Common myeloid progenitor, CD34-positive (primary cell): ENCODE results near the gene MAPT.
A peak's percentile ranks its signal among the peaks of the same experiment; 100 is the strongest.

Source experiments
- CTCF ChIA-PET: fragments of 350-600 bp; sonication (Branson Sonifier 250); formaldehyde crosslinking; loops from one replicate; lab custom pipeline; 2021; ENCODE audit warnings: antibody characterized with exemption; lab: Charles Lee
- POLR2A ChIA-PET: fragments of 350-600 bp; sonication (Branson Sonifier 250); formaldehyde crosslinking; loops from one replicate; lab custom pipeline; 2021; ENCODE audit warnings: antibody characterized with exemption; lab: Charles Lee
- DNase-seq, 3 donors: peaks; one replicate each; pipeline versions ENCODE4 v3.0.0 to v3.0.0-alpha.2; 2013
- H3K27ac ChIP-seq, 2 experiments: 1 replicate in 1 of 2; 2 replicates in 1 of 2; pipeline ENCODE4 v1.7.0; 2013; ENCODE audit warnings: inconsistent platforms in 2 of 2, low read length in 2 of 2, mild to moderate bottlenecking in 2 of 2, low read depth in 1 of 2, moderate library complexity in 1 of 2; ENCODE audit not compliant: severe bottlenecking in 2 of 2, insufficient read depth in 1 of 2, poor library complexity in 1 of 2
- H3K27me3 ChIP-seq, 5 experiments: replicated peaks in 2 of 5; 1 replicate in 3 of 5; 2 replicates in 2 of 5; pipeline versions ENCODE4 v1.6.1 to v1.7.0; 2013; ENCODE audit warnings: low read length in 4 of 5, mild to moderate bottlenecking in 2 of 5, moderate library complexity in 2 of 5, inconsistent platforms in 1 of 5; ENCODE audit not compliant: insufficient read depth in 5 of 5, control insufficient read depth in 4 of 5
- H3K36me3 ChIP-seq, 4 experiments: 1 replicate in 2 of 4; 2 replicates in 2 of 4; pipeline versions ENCODE4 v1.6.1 to v1.7.0; 2013; ENCODE audit warnings: low read length in 3 of 4, control low read depth in 1 of 4, mild to moderate bottlenecking in 1 of 4; ENCODE audit not compliant: control insufficient read depth in 4 of 4, insufficient read depth in 4 of 4
- H3K4me1 ChIP-seq, 4 experiments: 1 replicate in 3 of 4; 2 replicates in 1 of 4; pipeline versions ENCODE4 v1.6.1 to v1.7.1; 2013; ENCODE audit warnings: low read length in 3 of 4, mild to moderate bottlenecking in 3 of 4, control low read depth in 1 of 4, inconsistent platforms in 1 of 4, moderate library complexity in 1 of 4; ENCODE audit not compliant: control insufficient read depth in 4 of 4, insufficient read depth in 4 of 4; ENCODE audit errors: control extremely low read depth in 1 of 4
- H3K4me3 ChIP-seq, 7 experiments: 1 replicate in 4 of 7; 2 replicates in 3 of 7; pipeline versions ENCODE4 v1.5.1 to v1.7.0; 2013; ENCODE audit warnings: mild to moderate bottlenecking in 7 of 7, low read length in 6 of 7, moderate library complexity in 6 of 7, inconsistent platforms in 2 of 7, low read depth in 2 of 7, control low read depth in 1 of 7; ENCODE audit not compliant: insufficient read depth in 4 of 7, control insufficient read depth in 1 of 7; ENCODE audit errors: extremely low read depth in 1 of 7
- H3K9me3 ChIP-seq, 5 experiments: 1 replicate in 4 of 5; 2 replicates in 1 of 5; pipeline versions ENCODE4 v1.6.1 to v1.7.1; 2013; ENCODE audit warnings: low read length in 4 of 5, mild to moderate bottlenecking in 2 of 5, inconsistent platforms in 1 of 5, low read depth in 1 of 5, moderate library complexity in 1 of 5; ENCODE audit not compliant: control insufficient read depth in 4 of 5, insufficient read depth in 2 of 5; ENCODE audit errors: control extremely low read depth in 1 of 5
- WGBS: methylation state at CpG from one replicate; pipeline ENCODE4 v1.1.5; 2013; ENCODE audit not compliant: insufficient coverage; 5-methylcytosine and 5-hydroxymethylcytosine counted together

The MAPT gene

DNA sequence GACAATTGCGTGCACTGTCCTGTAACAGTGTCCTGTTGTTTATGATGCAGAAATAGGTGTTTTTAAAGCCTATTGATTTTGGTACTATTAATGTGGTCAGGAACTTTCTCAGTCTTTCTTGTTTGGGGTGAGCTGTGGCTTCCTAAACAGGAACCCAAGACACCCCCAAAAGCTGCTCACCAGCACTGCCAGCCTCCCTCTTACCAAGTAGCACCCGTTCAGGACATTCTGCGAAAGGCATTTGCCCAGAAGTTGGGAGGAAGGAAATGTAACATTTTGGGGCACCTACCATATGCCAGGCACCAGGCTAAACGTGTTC is 83.1 kb downstream of the MAPT start:
- H3K4me1 ChIP-seq, result no peaks in the 10 kb centered on the region
- H3K27me3 ChIP-seq, result peaks cover 0 to 6% (median 0%) of the 10 kb centered on the region in 5 experiments
- POLR2A ChIA-PET, result no interaction called here
- H3K27ac ChIP-seq, result peak overlapping the region in 1 of 2 experiments; percentile 15
- CTCF ChIA-PET, result interaction anchor here (1.4 kb wide), 1 partner anchor 9 kb away, joined by 3 read pairs; no protein-coding TSS in a partner anchor
- no peak for DNase-seq
- H3K9me3 ChIP-seq, result peaks cover 0 to under 1% (median 0%) of the 10 kb centered on the region in 5 experiments
- WGBS, result 90% methylated on average over 2 of the region's 4 CpGs
- no peaks in the 10 kb centered on the region for H3K36me3 ChIP-seq
- no peak overlapping the region for H3K4me3 ChIP-seq

DNA sequence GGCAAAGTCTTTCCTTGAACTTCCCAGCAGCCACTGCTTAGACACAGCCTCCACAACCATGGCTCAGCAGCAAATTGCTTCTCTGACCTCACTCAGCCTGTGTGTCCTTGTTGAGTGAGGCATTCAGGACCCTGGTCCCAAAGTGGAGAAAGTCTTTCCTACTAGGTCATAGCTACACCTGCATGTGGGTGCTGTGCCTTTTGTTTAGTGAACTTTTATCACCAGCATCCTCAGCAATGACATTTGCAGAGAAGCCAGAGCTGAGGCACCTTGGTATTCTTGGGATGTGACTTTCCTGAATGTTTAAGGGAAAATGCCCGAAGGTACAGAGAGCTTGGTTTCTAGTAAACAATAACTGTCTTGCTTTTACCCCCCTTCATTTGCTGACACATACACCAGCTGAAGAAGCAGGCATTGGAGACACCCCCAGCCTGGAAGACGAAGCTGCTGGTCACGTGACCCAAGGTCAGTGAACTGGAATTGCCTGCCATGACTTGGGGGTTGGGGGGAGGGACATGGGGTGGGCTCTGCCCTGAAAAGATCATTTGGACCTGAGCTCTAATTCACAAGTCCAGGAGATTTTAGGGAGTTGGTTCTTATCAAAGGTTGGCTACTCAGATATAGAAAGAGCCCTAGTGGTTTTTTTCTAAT is 83.7 kb downstream of the MAPT start:
- Histone ChIP-seq H3K4me1 (no peaks in the 10 kb centered on the region), H3K27ac (no peak overlapping the region), H3K9me3 (no peaks in the 10 kb centered on the region), H3K36me3 (no peaks in the 10 kb centered on the region), H3K4me3 (no peak overlapping the region), H3K27me3 (peaks cover 0 to 6% (median 0%) of the 10 kb centered on the region in 5 experiments)
- POLR2A ChIA-PET, result interaction anchor here (0.5 kb wide), 1 partner anchor 74 kb away, joined by 3 read pairs; no protein-coding TSS in a partner anchor
- 100% methylated on average over 1 of the region's 3 CpGs for WGBS
- no peak for DNase-seq
- CTCF ChIA-PET, result no interaction called here

- H3K36me3 ChIP-seq, result no peaks in the 10 kb centered on the region
- POLR2A ChIA-PET, result no interaction called here
- H3K9me3 ChIP-seq, result no peaks in the 10 kb centered on the region
- no peaks in the 10 kb centered on the region for H3K4me1 ChIP-seq
- H3K4me3 ChIP-seq, result no peak overlapping the region
- no peak for DNase-seq
- CTCF ChIA-PET, result interaction anchor here (1.3 kb wide), 1 partner anchor 16 kb away, joined by 3 read pairs; no protein-coding TSS in a partner anchor
- peaks cover 0 to 6% (median 0%) of the 10 kb centered on the region in 5 experiments for H3K27me3 ChIP-seq
- WGBS, result 62% methylated on average over 2 of the region's 2 CpGs
- no peak overlapping the region for H3K27ac ChIP-seq
Observed at GRCh38 chr17:45979137-45979536, 84.8 kb downstream of the MAPT start.

DNA sequence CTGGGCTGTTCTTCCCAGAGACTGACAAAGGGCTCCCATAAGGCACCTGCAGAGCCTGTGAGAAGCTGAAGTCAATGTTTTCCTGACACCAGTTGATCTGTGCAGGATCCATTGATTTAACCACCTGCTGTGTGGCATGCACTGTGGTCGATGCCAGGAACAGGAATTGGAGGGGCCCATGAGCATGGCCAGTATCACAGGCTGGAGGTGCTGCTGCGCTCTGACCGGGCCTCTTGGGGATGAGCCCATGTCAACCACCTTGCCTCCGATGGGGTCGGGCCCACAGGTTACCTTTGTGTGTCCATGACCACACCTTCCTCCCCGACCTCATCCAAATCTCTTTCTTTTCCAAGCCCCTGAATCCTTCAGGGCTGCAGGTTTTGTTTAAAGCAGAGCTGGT is 86.5 kb downstream of the MAPT start:
- POLR2A ChIA-PET, result interaction anchor here (0.6 kb wide), 1 partner anchor 77 kb away, joined by 4 read pairs; no protein-coding TSS in a partner anchor
- no peak for DNase-seq
- 97% methylated on average over 3 of the region's 6 CpGs for WGBS

GRCh38 chr17:45981306-45981705 is 87.0 kb downstream of the MAPT start:
- no peaks in the 10 kb centered on the region for H3K9me3 ChIP-seq
- no peak for DNase-seq
- ChIA-PET POLR2A (interaction anchor here (0.6 kb wide), 1 partner anchor 77 kb away, joined by 4 read pairs; no protein-coding TSS in a partner anchor), CTCF (no interaction called here)
- no peak overlapping the region for H3K4me3 ChIP-seq
- no peak overlapping the region for H3K27ac ChIP-seq
- H3K27me3 ChIP-seq, result peaks cover 0 to 4% (median 0%) of the 10 kb centered on the region in 5 experiments
- H3K4me1 ChIP-seq, result no peaks in the 10 kb centered on the region
- 90% methylated on average over 6 of the region's 7 CpGs for WGBS
- H3K36me3 ChIP-seq, result no peaks in the 10 kb centered on the region

More for the DNA sequence above, 86.5 kb downstream of the MAPT start:
- H3K36me3 ChIP-seq, result no peaks in the 10 kb centered on the region
- no peak overlapping the region for H3K27ac ChIP-seq
- CTCF ChIA-PET, result no interaction called here
- peaks cover 0 to 4% (median 0%) of the 10 kb centered on the region in 5 experiments for H3K27me3 ChIP-seq
- no peaks in the 10 kb centered on the region for H3K9me3 ChIP-seq
- H3K4me1 ChIP-seq, result no peaks in the 10 kb centered on the region
- H3K4me3 ChIP-seq, result no peak overlapping the region

- no peaks in the 10 kb centered on the region for H3K4me1 ChIP-seq
- POLR2A ChIA-PET, result no interaction called here
- no peak overlapping the region for H3K4me3 ChIP-seq
- no peaks in the 10 kb centered on the region for H3K36me3 ChIP-seq
- H3K9me3 ChIP-seq, result no peaks in the 10 kb centered on the region
- no peak overlapping the region for H3K27ac ChIP-seq
- DNase-seq, result no peak
- CTCF ChIA-PET, result no interaction called here
- 94% methylated on average over 38 of the region's 41 CpGs for WGBS
- H3K27me3 ChIP-seq, result peaks cover 0 to 6% (median 0%) of the 10 kb centered on the region in 5 experiments
Observed at GRCh38 chr17:45982791-45983613, 88.6 kb downstream of the MAPT start.
